ENCODE results near the gene AP1M1. TPM values are rescaled to one million over a fixed set of nuclear protein-coding genes. Genes with fewer than 3 reads are reported as not detected.

The AP1M1 gene
- total RNA-seq, 1 donor from 2014 or later, result 162 TPM

GRCh38 chr19:16156904-16157303 lies 40.8 kb upstream of the AP1M1 start:
- Histone ChIP-seq H3K36me3 (no peaks in the 10 kb centered on the region), H3K4me3 (no peak overlapping the region), H3K27me3 (no peaks in the 10 kb centered on the region), H3K27ac (no peak overlapping the region), H3K9me3 (no peaks in the 10 kb centered on the region), H3K4me1 (no peaks in the 10 kb centered on the region)
- no peak for DNase-seq (ENCODE audit: low spot score in 2 of 2)
- intact Hi-C loops (cut with DNase I), result no loop called here
- no peak for TF ChIP-seq CTCF (IDR thresholded peaks at IDR 0.05)

GRCh38 chr19:16157601-16158000 lies 40.1 kb upstream of the AP1M1 start:
- Histone ChIP-seq H3K9me3 (no peaks in the 10 kb centered on the region), H3K4me1 (no peaks in the 10 kb centered on the region), H3K36me3 (no peaks in the 10 kb centered on the region), H3K4me3 (no peak overlapping the region), H3K27me3 (no peaks in the 10 kb centered on the region), H3K27ac (no peak overlapping the region)
- intact Hi-C loops (cut with DNase I), result no loop called here
- no peak for DNase-seq (ENCODE audit: low spot score in 2 of 2)
- no peak for TF ChIP-seq CTCF (IDR thresholded peaks at IDR 0.05)

- Histone ChIP-seq H3K9me3 (no peaks in the 10 kb centered on the region), H3K4me1 (no peaks in the 10 kb centered on the region), H3K27ac (no peak overlapping the region), H3K36me3 (no peaks in the 10 kb centered on the region), H3K27me3 (no peaks in the 10 kb centered on the region), H3K4me3 (no peak overlapping the region)
- no peak for TF ChIP-seq CTCF (IDR thresholded peaks at IDR 0.05)
- intact Hi-C loops (cut with DNase I), result no loop called here
- DNase-seq (ENCODE audit: low spot score in 2 of 2), result no peak
Measured at GRCh38 chr19:16159655-16160054, 38.1 kb upstream of the AP1M1 start.

- no peaks in the 10 kb centered on the region for H3K27me3 ChIP-seq
- no peak for DNase-seq (ENCODE audit: low spot score in 2 of 2)
- TF ChIP-seq CTCF (IDR thresholded peaks at IDR 0.05), result no peak
- H3K4me3 ChIP-seq, result no peak overlapping the region
- H3K4me1 ChIP-seq, result no peaks in the 10 kb centered on the region
- intact Hi-C loops (cut with DNase I), result no loop called here
- no peaks in the 10 kb centered on the region for H3K36me3 ChIP-seq
- H3K27ac ChIP-seq, result no peak overlapping the region
- no peaks in the 10 kb centered on the region for H3K9me3 ChIP-seq
Measured at GRCh38 chr19:16160445-16160942, 37.2 kb upstream of the AP1M1 start.

- Histone ChIP-seq H3K9me3 (no peaks in the 10 kb centered on the region), H3K27me3 (no peaks in the 10 kb centered on the region), H3K4me1 (no peaks in the 10 kb centered on the region), H3K4me3 (no peak overlapping the region), H3K27ac (no peak overlapping the region), H3K36me3 (no peaks in the 10 kb centered on the region)
- intact Hi-C loops (cut with DNase I), result no loop called here
- DNase-seq (ENCODE audit: low spot score in 2 of 2), result no peak
- no peak for TF ChIP-seq CTCF (IDR thresholded peaks at IDR 0.05)
Measured at GRCh38 chr19:16160943-16161560, 36.7 kb upstream of the AP1M1 start.

GRCh38 chr19:16161840-16162239 lies 35.9 kb upstream of the AP1M1 start:
- DNase-seq (ENCODE audit: low spot score in 2 of 2), result no peak
- H3K4me1 ChIP-seq, result no peaks in the 10 kb centered on the region
- H3K36me3 ChIP-seq, result no peaks in the 10 kb centered on the region
- TF ChIP-seq CTCF (IDR thresholded peaks at IDR 0.05), result no peak
- intact Hi-C loops (cut with DNase I), result no loop called here
- no peaks in the 10 kb centered on the region for H3K9me3 ChIP-seq
- H3K4me3 ChIP-seq, result no peak overlapping the region
- no peak overlapping the region for H3K27ac ChIP-seq
- H3K27me3 ChIP-seq, result no peaks in the 10 kb centered on the region
